GM21526 (cell line): ENCODE results near the gene GGNBP2.

Experiments used
- ATAC-seq: cut with Tn5 transposase; IDR thresholded peaks from one replicate; pipeline ENCODE4 v1.9.1; 2021; ENCODE audit warnings: moderate library complexity; ENCODE audit not compliant: unreplicated experiment, low FRiP score

Gene GGNBP2

DNA sequence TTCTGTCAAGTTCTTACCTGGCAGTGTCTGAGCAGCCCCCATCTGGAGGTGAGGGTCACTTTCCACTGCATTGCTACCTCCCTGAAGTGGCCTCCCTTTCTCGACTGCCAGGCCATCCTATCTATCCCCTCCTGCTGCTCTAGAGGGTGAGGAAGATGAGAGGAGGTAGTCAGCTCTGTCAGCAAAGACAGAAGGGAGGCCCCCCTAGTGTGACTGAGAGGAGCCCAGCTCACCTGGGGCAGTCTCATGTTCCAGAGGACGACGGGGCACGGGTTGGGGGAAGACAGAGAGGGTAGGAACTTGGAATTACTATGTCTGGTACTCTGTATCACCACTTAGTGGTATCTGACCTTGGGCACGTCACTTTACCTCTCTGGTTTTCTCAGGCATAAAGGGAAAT is 32.1 kb upstream of the GGNBP2 start:
- ATAC-seq: no peak

DNA sequence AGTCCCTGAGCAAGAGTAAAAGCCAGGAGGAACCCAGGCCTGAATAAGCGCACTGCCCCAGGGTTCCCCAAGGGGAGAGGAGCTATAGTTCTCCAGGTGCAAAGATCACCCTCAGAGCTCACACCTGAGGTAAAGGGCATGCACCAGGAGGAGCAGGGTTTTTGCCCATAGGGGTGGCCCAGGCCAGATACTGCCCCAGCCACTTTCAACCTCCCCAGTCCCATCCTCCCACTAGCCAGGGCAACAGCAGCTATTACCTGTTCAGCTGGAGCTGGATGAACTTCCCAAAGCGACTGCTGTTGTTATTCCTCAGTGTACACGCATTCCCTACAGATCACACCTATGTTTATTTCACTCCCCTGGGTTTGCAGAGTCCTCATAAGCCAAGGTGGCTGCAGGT is 29.9 kb upstream of the GGNBP2 start:
- ATAC-seq: no peak

GRCh38 chr17:36515837-36516236 is 28.9 kb upstream of the GGNBP2 start:
- ATAC-seq: no peak

DNA sequence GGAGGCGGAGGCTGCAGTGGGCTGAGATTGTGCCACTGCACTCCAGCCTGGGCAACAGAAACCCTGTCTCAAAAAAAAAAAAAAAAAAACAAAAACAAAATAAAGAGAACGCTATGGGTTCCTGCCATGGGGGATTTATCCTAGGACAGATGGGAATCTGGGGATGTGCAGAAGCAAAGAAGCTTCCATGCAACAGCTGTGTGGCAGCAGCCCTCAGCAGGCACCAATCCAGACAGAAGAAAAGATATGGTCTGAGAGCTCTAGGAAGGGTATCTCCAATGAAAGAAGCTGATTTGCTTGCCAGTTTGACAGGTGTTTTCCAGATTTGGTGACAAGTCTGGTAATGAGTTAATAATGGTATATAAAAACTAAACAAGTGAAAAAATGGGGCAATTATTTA is 21.6 kb upstream of the GGNBP2 start:
- ATAC-seq: no peak

DNA sequence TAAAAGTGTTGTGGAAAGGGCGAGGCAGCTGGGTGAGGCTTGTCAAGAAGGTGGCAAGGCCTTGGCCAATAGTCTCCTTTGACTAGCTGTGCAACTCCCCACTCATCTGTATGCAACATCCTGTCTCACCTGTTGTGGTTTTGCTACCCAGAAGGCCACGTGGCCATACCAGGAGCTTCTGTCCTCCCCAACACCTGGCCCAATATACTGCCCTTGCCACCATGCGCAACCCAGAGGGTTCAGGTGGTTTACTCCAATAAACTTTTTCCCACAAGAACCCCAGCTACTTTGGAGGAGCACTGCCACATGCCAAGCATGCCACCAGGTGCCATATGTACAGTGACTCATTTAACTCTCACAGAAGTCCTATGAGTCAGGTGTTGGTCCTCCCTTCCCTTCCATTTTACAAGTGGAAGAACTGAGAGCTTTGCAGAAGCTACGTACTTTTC is 20.3 kb upstream of the GGNBP2 start:
- ATAC-seq: no peak

- no peak for ATAC-seq
Observed at GRCh38 chr17:36525113-36525512, 19.6 kb upstream of the GGNBP2 start.

DNA sequence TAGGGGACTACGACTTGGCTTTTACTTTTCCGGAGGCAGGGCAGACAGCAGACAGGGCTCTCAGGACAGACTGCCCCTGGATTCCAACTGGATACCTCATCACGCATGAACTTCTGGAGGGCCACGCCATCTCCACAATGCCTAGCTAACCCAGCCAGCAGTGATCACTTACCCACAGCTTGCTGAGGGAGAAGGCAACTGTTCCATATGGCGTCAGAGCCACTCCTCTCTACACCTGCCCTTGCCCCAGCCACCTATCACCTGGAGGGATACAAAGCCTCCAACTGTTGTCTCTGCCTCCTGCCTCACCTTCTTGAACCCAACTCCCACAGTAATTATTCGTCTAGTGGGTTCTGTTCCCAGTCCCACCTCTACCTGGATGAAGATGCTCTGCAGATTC is 18.8 kb upstream of the GGNBP2 start:
- no peak for ATAC-seq

GRCh38 chr17:36527621-36528250 is 17.0 kb upstream of the GGNBP2 start:
- no peak for ATAC-seq

- ATAC-seq: no peak
Observed at GRCh38 chr17:36529121-36529520, 15.6 kb upstream of the GGNBP2 start.

DNA sequence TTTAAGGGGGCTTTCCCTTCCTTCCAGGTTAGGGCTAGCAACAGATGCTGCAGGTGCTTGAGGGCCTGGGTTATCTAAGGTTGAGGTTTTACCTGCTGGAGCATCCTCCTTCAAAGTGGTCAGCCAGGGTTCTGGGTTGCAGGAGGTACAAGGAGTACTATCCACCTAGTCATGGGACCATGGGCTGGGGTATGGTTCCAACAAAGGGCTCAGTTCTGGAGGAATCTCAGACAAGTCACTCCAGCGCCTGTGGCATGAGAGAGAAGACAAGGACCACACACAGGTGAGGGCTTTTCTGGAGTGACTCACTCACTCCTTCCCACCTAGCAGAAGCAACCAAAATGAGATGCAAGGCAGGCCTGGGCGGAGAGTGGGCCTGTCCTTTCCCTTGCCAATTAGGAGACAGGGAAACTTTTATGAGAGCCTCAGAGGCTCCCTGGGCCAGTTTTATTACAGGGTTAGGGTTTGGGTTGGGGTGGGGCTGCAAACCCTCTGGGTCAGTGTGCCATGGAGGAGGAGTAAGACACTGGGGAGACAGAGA is 12.2 kb upstream of the GGNBP2 start:
- ATAC-seq: no peak

DNA sequence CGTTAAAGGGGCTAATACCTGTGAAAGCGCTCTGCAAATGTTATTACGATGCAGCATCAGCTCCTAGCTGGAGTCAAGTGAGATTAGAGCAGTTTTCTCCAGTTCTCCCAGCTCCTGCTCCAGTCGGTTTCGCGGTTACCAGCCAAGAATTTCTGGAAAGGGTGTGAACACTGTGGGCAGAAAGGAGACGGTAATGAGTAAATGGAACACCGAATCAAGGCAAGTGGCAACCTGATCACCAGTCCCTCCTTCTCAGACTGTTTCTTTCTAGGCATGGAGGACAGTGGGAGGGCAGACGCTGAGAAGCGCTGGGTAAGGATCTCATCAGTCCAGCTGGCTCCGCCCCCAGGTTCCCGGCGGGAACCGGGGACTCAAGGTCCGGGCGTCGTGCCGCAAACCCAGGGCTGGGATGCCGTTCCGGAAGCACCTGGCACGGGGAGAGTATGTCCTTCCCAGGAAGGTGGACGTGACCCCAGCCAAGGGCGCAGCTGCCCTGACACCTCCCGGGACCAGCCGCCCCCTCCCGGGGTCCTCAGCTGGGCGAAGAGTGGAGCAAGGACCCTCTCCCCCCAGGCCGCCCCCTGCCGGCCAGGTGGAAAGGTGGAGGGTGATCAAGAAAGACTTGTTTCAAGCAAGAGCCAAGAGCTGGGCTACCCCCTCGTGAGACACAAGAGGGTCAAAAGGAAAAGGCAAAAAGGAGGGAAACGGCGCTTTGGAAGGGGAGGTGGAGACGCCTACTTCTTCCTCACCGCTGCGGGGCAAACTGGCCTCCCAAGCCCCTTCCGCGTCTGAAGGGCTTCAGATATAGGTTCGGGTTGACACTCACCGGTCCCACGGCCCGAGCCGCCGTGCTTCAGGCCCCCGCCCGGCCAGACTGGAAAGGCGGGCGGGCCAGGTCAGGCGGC is 10.5 kb upstream of the GGNBP2 start:
- peak; percentile 30 for ATAC-seq

- ATAC-seq: peak; percentile 47
Observed at GRCh38 chr17:36534840-36535668, 9.7 kb upstream of the GGNBP2 start, which contains the start of the genes MYO19 and PIGW. TSS of gene MYO19 (minus strand) at chr17:36534868. CDS start at chr17:36532538, 2,330 bp downstream. TSS of gene PIGW (plus strand) at chr17:36534987. CDS start at chr17:36537102, 2,115 bp downstream.

GRCh38 chr17:36535669-36536081 is 9.0 kb upstream of the GGNBP2 start:
- ATAC-seq: no peak

DNA sequence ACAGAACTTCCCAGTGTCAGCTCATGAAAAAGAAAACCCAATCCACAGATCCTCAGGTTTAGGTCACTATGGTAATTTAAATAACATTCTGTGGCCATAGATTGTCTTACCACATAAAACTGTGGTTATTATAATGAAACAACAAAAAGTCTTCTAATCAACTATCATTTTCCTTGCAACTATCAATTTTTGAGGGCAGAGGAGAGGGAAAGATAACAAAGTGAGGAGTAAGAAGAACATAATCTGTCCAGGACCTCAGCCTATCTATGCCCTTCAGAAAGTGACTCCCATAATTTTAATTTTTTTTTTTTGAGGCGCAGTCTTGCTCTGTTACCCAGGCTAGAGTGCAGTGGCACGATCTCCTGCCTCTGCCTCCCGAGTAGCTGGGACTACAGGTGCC is 4.0 kb upstream of the GGNBP2 start:
- no peak for ATAC-seq

DNA sequence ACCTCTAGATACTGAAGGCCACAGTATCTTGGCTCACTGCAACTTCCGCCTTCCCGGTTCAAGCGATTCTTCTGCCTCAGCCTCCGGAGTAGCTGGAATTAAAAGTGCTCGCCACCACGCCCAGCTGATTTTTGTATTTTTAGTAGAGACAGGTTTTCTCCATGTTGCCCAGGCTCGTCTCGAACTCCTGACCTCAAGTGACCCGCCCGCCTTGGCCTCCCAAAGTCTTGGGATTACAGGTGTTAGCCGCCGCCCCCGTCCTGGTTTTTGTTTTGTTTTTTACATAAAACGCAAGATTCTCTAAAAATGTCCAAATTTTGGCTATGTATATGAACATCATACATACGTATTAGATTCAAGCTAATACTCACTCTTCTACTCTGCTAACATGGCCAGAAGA is 2.0 kb upstream of the GGNBP2 start:
- no peak for ATAC-seq

GRCh38 chr17:36544044-36544306 is 744 bp upstream of the GGNBP2 start:
- peak; percentile 6 for ATAC-seq

- ATAC-seq: no peak
Observed at GRCh38 chr17:36545077-36545464, 352 bp downstream of the GGNBP2 start.

DNA sequence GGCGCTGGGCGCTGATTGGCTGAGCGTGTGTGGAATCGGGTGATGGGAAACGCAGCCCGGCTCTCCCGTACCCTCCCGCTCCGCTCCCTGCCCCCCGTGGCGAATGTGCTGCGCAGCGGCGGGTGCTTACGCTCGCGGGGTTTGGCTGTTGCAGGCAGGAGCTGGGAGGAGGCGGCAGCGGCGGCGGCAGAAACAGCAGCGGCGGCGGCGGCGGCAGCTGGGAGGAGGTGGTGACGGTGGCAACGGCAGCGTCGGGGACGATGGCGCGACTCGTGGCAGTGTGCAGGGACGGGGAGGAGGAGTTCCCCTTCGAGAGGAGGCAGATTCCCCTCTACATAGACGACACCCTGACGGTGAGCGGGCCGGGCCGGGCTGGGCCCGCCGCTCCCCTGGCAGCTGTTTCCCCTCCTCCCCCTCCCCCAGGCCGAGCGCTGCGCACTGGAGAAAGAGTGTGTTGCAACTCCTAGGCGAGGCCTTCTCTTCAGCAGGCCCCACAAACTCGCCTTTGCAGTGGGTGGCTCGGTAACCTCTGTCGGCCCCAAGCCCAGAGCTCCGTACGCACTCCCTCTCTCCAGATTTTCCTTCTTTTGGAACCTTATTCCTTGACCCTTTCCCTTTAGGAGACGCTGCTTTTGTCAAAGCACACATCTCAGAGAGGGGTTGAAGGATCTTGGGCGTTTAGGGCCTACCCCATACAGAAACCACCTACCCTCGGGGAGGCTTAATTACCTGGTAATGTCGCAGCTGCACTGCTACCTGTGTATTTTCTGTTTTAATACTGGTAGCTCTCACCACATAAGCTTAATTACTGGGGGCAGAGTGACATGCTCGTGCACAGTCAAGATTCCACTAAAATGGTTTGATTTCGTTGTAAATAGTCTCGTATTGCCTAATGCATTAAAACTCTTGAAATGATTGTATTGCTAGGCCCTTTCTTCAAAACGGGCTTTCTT is 1.0 kb downstream of the GGNBP2 start:
- ATAC-seq: peak; percentile 55

DNA sequence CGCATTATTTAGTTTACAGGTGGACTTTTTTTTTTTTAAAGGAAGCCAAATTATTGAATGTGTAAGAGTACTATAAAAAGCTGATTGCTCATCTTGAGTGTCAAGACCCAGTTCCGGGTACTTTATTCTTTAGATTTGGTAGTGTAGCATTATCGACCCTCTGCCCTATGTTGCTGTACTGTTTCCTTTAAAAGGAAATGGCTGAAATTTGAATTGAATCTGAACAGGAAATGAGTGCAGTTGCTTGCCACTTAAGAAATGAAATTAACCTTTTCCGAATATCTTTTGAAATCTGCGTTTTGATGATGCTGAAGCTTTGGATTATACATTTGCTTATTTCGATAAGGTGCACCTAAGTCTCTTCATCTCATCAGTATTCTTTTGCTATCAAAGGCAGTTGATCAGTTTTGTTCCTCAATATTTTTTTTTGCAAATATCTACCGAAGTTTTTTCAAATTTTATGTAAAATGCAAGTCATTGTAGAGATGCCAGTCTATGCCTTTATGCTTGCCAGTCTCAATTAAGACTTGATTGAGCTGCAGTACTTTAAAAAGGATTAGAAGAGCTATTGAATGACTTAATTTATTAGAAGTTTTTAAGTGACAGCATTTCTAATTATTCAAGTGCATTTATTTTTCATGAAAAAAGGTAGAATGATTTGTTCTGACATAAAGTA is 1.8 kb downstream of the GGNBP2 start:
- ATAC-seq: no peak
